NCI-H2227 treated with DMSO at 0.1 percent for 48 hours (cell line): Measurements from ENCODE around the gene NLRP6.
"Not testable (repeated sequence)": the region's sequence is repeated elsewhere in the genome, so short reads cannot be mapped to it uniquely, and the experiment has no call there.

ENCODE experiments used
- DNase-seq: peaks from one replicate; lab custom pipeline; 2025; lab: John Stamatoyannopoulos, UW

Gene NLRP6

GRCh38 chr11:282171-282570, 4.0 kb downstream of the NLRP6 start:
- no peak for DNase-seq

DNA sequence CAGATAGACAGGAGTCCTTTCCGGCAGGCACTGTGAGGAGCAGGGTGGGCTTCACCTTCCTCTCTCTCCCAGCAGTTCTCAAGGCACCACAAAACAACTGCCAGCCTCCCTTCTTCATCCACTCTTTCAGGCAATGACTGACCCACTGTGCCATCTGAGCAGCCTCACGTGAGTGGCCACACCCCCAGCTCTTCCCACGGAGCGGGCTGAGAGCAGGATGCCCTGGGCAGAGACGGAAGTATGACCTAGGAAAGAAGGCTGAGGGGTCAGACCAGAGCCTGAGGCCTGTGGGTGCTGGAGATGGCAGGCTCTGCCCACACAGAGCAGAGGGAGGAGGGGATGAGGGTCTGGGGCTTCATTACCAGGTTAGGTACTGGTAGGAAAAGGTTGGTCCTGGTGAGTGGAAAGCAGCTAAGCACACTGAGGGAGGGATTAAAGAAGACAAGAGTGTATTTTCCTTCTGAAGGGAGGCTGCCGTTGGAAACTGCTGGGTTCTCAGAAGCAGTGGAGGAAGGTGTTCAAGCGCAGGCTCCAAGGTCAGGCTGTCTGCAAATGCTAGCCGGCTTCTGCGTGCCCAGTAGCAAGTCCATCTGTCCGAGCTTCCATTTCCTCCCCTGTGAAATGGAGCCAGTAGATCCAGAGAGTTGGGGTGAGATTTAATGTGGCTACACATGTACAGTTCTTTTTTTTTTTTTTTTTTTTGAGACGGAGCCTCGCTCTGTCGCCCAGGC, 4.6 kb downstream of the NLRP6 start:
- no peak for DNase-seq

DNA sequence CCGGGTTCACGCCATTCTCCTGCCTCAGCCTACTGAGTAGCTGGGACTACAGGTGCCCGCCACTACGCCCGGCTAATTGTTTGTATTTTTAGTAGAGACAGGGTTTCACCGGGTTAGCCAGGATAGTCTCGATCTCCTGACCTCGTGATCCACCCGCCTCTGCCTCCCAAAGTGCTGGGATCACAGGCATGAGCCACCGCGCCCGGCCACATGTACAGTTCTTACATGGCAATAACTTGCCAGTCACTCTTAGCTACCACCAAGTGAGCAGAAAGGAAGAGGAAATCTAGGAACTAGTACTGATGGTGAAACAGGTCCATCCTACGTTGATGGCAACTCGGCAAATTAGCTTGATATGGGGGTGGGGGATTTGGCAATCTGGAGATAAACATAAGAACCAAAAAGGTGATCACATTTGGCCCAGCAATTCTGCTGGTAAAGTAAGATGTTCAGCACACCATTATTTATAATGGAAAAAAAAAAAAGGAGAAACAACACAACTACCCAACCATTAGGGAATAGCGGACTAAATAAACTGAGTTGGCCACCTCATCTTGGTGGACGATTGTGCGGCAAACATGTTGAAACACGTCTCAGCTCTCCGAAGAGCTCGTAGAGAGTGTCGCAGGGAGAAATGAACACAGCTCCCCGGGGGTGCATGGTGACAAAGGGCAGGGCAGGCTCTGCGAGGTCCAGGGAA, 5.3 kb downstream of the NLRP6 start:
- no peak for DNase-seq

DNA sequence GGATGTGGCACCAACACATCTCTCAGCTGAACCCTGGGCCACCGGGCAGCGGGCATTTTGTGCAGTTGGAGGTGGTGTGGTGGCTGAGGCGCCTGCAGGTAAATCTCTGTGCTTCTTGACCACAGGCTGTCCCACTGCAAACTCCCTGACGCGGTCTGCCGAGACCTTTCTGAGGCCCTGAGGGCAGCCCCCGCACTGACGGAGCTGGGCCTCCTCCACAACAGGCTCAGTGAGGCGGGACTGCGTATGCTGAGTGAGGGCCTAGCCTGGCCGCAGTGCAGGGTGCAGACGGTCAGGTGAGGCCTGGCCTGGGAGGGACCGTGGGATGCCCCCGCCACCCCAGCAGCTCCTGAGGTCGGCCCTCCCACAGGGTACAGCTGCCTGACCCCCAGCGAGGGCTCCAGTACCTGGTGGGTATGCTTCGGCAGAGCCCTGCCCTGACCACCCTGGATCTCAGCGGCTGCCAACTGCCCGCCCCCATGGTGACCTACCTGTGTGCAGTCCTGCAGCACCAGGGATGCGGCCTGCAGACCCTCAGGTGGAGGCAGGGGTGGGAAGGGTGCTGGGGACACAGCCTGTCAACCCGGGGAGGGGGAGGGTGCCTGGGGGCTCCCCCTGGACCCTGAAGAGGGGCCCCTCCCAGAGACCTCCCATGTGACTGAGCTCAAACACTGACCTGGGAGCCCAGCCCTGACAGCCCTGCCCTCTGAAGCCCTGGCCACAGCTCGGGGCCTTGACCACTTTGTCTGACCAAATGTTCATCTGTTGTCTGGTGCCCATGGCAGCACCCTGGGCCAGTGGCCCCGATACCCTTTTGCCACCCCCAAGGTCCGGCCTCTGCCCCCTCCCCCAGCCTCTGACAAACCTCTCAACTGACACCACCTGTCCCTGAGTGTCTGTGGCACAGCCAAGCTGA, 6.2 kb downstream of the NLRP6 start:
- DNase-seq: no peak

- no peak for DNase-seq
Measured at GRCh38 chr11:285021-285893, 7.0 kb downstream of the NLRP6 start.

DNA sequence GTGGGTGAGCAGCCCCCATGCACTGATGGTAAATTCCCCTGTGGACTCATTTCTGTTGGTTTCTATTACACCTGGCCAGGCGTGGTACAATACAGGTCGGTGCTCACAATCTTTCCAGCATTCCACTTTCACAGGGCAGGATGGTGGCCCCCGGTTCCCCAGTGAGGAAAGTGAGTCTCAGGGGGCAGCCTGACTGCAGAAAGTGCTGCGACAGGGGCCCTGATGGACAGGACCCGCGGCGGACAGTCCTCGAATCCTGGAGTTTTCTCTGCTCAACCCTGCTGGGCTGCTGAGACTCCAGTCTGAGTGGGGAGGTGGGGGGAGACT, 7.7 kb downstream of the NLRP6 start:
- DNase-seq: no peak

DNA sequence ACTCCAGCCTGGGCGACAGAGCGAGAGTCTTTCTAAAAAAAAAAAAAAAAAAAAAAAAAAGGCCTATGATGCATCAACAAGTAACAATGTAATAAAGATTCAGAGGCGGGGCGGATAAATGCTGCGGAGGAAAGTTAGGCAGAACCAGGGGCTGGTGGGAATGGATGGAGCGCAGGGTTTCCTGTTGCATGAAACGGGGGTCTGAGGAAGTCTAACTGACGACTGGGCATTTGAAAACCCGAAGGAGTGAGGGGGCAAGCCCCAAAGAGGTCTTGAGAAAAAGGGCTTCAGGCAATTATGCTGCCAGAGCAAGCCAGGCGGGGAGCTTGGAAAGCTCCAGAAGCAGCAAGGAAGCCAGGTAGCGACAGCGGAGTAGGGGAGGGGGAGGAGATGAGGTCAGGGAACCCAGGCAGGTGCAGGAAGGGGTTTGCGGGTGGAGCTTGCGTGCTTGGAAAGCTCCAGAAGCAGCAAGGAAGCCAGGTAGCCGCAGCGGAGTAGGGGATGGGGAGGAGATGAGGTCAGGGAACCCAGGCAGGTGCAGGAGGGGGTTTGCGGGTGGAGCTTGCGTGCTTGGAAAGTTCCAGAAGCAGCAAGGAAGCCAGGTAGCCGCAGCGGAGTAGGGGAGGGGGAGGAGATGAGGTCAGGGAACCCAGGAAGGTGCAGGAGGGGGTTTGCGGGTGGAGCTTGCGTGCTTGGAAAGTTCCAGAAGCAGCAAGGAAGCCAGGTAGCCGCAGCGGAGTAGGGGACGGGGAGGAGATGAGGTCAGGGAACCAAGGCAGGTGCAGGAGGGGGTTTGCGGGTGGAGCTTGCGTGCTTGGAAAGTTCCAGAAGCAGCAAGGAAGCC, 9.0 kb downstream of the NLRP6 start:
- DNase-seq: not testable (repeated sequence)

DNA sequence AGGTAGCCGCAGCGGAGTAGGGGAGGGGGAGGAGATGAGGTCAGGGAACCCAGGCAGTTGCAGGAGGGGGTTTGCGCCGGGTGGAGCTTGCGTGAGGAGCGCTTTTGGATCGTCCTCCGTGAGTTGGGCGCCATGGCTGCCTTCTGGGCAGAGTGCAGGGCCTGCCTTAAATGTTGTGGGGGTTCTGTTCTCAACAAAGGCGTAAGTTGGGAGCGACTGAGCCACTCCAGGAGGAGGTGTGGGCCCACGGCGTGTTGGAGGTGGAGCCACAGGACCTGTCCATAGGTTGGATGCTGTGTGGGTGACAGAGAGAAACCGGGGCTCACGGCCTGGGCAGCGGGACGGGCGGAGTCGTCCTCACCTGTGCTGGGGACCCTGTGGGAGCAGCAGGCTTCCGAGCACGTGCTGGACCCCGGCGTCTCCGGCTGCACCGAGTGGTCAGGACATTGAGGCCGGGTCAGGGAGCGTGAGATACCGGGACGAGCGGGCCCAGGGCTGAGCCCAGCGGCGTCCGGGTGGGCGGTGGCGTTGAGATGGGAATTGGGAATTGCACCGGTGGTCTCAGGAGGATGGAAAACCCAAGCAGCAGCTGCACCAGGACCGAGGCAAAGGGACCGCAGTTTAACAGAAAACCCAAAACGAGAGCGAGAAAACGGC, 9.7 kb downstream of the NLRP6 start:
- no peak for DNase-seq

GRCh38 chr11:288478-289397, 10.5 kb downstream of the NLRP6 start, which contains the start of gene PGGHG:
TSS of gene PGGHG (plus strand) at chr11:289126. CDS start at chr11:289817, 691 bp downstream.
- DNase-seq: no peak

GRCh38 chr11:289398-289711, 11.1 kb downstream of the NLRP6 start:
- DNase-seq: no peak

DNA sequence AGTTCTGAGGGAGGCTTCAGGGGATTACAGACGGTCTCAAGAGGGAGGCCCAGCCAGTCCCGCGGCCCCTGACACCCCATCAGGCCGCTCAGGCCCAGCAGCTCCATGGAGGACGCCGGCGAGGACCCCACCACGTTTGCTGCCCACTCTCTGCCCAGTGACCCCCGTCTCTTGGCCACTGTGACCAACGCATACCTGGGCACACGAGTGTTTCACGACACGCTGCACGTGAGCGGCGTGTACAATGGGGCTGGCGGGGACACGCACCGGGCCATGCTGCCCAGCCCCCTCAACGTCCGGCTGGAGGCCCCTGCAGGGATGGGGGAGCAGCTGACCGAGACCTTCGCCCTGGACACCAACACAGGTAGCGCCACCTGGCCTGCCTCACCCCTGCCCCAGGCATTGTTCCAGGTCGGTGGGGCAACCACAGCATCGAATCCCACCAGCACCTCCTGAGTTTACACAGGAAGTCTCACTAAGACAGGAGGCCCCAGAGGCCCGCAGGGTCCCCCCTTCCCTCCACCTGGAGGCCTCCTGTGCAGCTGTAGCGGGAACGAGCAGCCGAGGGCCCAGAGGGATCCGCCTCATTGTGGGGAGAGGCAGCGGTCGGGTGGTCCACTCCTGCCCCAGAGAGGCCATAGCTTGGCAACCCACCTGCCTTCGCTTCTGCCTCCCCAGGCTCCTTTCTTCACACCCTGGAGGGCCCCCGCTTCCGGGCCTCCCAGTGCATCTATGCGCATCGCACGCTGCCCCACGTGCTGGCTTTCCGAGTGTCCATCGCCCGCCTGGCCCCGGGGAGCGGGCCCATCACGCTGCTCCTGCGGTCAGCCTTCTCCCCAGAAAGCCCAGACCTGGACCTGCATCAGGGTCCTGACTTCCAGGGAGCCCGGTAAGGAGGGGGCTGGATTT, 11.8 kb downstream of the NLRP6 start:
- no peak for DNase-seq

DNA sequence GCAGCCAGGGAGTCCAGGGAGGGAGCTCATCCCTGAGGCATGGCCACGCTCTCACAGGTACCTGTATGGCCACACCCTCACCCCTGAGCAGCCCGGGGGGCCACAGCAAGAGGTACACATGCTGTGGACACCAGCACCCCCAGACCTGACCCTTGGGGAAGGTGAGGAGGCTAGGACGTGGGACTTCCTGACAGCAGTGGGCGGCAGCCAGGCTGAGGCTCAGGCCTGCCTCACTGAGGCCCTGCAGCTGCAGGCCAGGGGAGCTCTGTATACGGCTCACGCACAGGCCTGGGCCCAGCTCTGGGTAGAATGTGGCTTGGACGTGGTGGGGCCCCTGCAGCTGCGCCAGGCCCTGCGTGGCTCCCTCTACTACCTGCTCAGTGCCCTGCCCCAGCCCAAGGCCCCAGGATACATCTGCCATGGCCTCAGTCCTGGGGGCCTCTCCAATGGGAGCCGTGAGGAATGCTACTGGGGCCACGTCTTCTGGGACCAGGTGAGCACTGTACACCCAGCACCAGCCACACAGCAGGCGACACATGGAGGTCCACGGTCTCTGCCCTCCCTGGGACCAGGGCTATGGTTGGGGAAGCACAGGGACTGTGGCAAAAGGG, 12.5 kb downstream of the NLRP6 start:
- no peak for DNase-seq

DNA sequence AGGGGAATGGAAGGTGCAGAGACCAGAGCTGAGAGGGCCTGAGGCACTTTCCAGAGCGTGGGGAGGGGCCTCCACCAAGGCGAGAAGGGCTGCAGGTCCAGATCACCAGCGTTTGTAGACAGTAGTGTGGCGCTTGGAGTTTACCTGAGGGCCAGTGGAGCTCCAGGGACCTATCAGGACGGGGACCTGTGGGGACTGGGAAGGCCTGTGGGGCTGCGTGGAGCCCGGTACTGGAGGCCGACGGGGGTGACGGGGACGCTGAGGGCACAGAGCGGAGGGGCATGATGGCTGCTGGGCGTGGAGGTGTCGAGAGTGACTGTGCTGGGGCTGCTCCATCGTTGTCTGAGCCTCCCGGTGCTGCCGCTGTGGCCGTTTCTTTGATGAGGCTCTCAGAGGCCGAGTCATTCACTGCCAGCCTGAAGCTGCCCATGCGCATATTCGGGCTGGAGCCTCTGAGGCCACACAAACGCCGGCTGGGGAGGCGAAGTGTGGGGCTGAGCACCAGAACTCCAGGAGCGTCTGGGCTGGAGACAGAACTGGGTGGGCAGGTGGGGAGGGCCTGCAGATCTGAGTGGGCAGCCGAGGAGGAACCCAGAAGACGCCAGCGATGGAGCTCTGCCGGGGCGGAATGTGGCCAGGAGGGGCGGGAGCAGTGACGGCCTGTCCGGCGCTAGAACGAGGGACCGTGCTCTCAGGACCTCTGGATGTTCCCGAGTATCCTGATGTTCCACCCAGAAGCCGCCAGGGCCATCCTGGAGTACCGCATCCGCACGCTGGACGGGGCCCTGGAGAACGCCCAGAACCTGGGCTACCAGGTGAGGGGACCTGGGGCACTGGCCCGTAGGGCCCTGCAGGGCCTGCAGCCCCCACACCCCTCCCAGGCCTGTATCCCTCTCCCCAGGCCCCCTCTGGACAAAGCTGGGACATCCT, 13.3 kb downstream of the NLRP6 start:
- DNase-seq: no peak

DNA sequence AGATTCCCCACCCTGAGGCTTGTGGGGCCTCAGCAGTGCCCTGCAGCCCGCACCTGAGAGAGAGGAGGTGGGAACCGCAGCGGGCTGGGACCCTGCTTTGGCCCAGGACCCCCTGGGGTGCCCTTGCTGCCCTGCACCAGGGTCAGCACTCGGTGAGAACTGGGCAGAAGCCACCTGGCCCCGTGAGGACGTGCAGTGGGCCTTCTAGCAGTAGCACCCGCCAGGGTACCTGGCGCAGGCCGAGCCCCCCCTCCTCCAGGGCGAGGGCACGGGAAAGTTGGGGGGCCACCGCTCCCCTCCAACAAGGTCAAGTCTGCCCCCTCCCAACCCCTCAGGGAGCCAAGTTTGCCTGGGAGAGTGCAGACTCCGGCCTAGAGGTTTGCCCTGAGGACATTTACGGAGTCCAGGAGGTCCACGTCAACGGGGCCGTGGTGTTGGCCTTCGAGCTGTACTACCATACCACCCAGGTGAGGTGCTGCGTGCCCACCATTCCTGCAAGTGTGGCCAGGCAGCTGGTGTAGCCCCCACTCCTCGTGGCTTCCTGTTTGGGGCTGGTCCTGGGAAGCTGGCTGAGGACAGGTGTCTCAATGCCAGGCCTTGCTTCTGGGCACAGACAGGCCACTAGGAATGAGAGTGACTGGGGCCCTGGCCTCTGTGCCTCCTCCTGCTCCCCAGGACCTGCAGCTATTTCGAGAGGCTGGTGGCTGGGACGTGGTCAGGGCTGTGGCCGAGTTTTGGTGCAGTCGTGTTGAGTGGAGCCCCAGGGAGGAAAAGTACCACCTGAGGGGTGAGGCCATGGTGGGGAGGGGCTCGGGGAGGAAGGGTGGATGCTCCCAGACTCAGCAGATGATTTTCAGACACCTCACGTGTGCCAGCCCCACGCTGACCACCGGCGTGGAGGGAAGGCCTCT, 14.3 kb downstream of the NLRP6 start:
- DNase-seq: no peak

DNA sequence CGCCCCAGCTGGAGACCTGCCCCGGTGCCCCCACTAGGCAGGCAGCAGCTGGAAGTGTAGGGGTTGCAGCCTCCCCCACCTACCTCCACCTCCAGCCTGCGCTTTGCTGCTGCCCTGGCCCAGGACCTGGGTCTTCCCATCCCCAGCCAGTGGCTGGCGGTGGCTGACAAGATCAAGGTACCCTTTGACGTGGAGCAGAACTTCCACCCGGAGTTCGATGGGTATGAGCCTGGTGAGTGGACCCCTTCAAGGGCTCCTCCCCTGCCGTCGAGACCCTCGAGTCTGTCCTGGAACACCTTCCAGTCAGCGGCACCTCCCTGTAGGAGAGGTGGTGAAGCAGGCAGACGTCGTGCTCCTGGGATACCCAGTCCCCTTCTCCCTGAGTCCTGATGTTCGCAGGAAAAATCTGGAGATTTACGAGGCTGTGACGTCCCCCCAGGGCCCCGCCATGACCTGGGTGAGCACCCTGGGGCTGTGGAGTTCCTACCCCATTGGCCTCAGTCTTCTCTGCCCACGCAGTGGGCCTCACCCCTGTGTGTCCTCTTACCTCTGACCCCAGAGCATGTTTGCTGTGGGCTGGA, 15.2 kb downstream of the NLRP6 start:
- no peak for DNase-seq
